Measurements from ENCODE around the gene EYA2.

Gene EYA2

DNA sequence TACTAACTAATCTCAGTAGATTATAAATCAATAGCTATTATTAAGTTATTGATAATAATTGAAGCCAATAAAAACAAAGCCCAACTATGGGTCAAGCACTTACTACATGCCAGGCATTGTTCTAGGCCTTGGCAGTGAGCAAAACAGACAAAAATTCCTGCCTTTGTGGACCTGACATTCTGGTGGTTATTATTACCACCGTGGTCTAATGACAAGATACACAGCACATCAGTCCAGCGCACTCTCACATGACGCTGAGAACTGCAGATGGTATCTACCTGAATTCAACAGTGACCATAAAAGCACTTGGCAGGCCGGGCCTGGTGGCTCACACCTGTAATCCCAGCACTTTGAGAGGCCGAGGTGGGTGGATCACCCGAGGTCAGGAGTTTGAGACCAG is 340.5 kb downstream of the EYA2 start:
- no peak for DNase-seq

DNA sequence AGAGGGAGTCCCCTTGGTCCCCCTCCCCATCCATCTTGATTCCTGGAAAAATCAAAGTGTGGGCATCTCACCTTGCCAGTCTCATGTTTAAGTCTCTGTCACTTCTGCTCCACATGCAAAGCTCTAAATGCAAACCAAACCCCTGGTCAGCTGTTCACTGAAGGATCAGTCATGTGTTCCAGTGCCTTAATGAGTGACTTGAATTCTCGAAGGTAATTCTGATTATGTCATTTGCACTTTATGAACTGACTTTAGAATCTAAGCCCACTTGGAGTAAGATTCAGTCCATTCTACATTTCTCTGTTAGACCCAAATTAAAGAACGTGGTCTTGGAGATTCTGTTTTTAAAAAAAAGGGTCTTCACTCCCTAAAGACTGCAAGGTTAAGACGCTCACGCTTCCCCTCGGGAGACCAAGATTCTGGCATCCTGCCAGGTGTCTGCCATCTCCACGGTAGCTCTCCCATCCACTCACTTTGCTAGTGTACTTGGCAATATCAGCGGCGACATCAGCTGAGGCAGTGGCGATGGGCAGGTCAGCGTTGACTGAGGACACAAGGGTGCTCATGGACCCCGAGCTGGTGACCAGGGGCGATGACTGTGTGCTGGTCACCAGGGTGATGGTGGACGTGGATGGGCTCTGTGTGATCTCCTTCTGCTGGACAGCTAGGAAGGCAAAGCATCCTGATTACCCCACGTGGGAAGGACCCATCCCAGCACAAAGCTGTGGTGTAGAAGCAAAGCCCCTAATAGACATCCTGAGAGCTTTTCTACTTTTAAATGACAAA is 341.4 kb downstream of the EYA2 start:
- no peak for DNase-seq

DNA sequence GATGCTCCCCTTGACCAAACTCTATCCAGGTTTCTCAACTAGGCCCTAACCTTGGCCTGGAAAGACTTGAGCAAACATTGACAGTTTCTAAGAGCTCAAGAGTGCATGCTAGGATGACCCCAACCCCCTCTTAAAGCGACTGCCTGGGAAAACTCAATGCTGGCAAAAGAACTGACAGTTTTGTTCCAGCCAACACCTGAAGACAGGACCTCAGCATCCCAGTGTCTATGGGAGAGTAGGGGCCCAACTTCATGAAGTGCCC is 341.9 kb downstream of the EYA2 start:
- no peak for DNase-seq

DNA sequence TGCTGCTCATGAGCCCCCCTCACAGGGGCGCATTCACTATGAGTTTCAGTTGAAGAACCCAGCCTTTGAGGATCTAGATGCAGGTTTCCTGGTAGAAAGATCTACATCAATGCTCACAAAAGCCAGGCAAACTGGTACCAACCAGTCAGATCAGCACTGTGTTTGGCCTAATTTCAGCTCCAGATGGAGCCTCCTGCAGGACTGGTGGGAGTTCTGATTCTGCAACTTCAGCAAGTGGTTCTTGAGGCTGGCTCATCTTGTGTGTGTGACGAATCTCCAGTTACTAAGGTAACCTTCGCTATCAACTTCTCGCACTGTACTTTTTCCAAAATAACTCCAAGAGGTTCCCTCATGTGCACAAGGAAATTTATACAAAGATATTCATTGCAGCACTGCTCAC is 343.1 kb downstream of the EYA2 start:
- DNase-seq: no peak

Measured in HCEC 1CT (cell line).